H1 (cell line): Measurements from ENCODE around the gene CISD1. TPM values are rescaled to one million over a fixed set of nuclear protein-coding genes. Genes with fewer than 3 reads are reported as not detected.

Experiments
- CTCF ChIA-PET: fragments of 300-600 bp; sonication (Branson Sonifier 250); formaldehyde crosslinking; loops from one replicate; lab custom pipeline; 2021; ENCODE audit not compliant: partially characterized antibody; lab: Charles Lee
- POLR2A ChIA-PET: fragments of 300-600 bp; sonication (Branson Sonifier 250); formaldehyde crosslinking; loops from one replicate; lab custom pipeline; 2021; ENCODE audit warnings: inconsistent platforms; ENCODE audit not compliant: partially characterized antibody; lab: Charles Lee
- DNase-seq, 2 experiments: peaks; one replicate each; pipeline versions ENCODE4 v3.0.0 to v3.0.0-alpha.2; 2010 to 2022; ENCODE audit warnings: low spot score in 2 of 2, low read depth in 1 of 2, mixed read lengths in 1 of 2
- FAIRE-seq: peaks from 2 replicates; lab custom pipeline; 2011; peaks lifted over from hg19 to GRCh38; lab: Jason Lieb, UNC
- H2AFZ ChIP-seq: 2 replicates; pipeline ENCODE4 v1.8.1; 2012; ENCODE audit warnings: low read length, inconsistent platforms
- H2AK5ac ChIP-seq: 2 replicates; pipeline ENCODE4 v1.6.1; 2013; ENCODE audit warnings: low read depth, low read length
- H2BK120ac ChIP-seq: replicated peaks from 2 replicates; pipeline ENCODE3; 2013; ENCODE audit warnings: low read depth, low read length, inconsistent platforms
- H2BK12ac ChIP-seq: 2 replicates; pipeline ENCODE4 v1.6.1; 2013; ENCODE audit warnings: low read depth, low read length
- H2BK15ac ChIP-seq: 2 replicates; pipeline ENCODE4 v1.6.1; 2013; ENCODE audit warnings: low read length
- H2BK20ac ChIP-seq: 2 replicates; pipeline ENCODE4 v1.6.1; 2013; ENCODE audit warnings: low read length
- H2BK5ac ChIP-seq: 2 replicates; pipeline ENCODE4 v1.6.1; 2013; ENCODE audit warnings: low read depth, low read length
- H3K14ac ChIP-seq: 2 replicates; pipeline ENCODE4 v1.6.1; 2013; ENCODE audit warnings: inconsistent platforms; ENCODE audit not compliant: insufficient read length
- H3K18ac ChIP-seq: 2 replicates; pipeline ENCODE4 v1.6.1; 2013; ENCODE audit warnings: low read length; ENCODE audit errors: extremely low read depth
- H3K23ac ChIP-seq: 2 replicates; pipeline ENCODE4 v1.6.1; 2013; ENCODE audit warnings: inconsistent platforms; ENCODE audit not compliant: insufficient read length
- H3K23me2 ChIP-seq: 2 replicates; pipeline ENCODE4 v1.6.1; 2013; ENCODE audit warnings: low read depth, low read length
- H3K27ac ChIP-seq: 2 replicates; pipeline ENCODE4 v1.6.1; 2011; ENCODE audit warnings: low read depth, low read length, inconsistent platforms
- H3K27me3 ChIP-seq, 4 experiments: replicated peaks in 1 of 4; 1 replicate in 1 of 4; 2 replicates in 3 of 4; pipeline versions ENCODE4 v1.6.1 to v1.8.1; 2011 to 2013; ENCODE audit warnings: low read length in 3 of 4, mild to moderate bottlenecking in 3 of 4, inconsistent platforms in 2 of 4, mixed read lengths in 2 of 4, moderate library complexity in 1 of 4; ENCODE audit not compliant: control insufficient read depth in 3 of 4, insufficient read depth in 3 of 4; ENCODE audit errors: extremely low read depth in 1 of 4
- H3K36me3 ChIP-seq, 4 experiments: 2 replicates each; pipeline versions ENCODE4 v1.6.1 to v1.8.1; 2011 to 2013; ENCODE audit warnings: mild to moderate bottlenecking in 4 of 4, low read length in 3 of 4, moderate library complexity in 2 of 4, control low read depth in 1 of 4, inconsistent platforms in 1 of 4; ENCODE audit not compliant: insufficient read depth in 4 of 4, control insufficient read depth in 2 of 4
- H3K4ac ChIP-seq: replicated peaks from 2 replicates; pipeline ENCODE3; 2013; ENCODE audit warnings: low read length, low read depth, mixed read lengths, inconsistent platforms; ENCODE audit not compliant: insufficient read length
- H3K4me1 ChIP-seq, 4 experiments: replicated peaks in 1 of 4; 1 replicate in 1 of 4; 2 replicates in 3 of 4; pipeline versions ENCODE4 v1.6.1 to v1.8.1; 2011 to 2013; ENCODE audit warnings: low read length in 3 of 4, inconsistent platforms in 2 of 4, mixed read lengths in 1 of 4; ENCODE audit not compliant: insufficient read depth in 4 of 4, control insufficient read depth in 3 of 4
- H3K4me2 ChIP-seq, 2 experiments: 2 replicates each; pipeline versions ENCODE4 v1.6.1 to v1.8.1; 2011 to 2013; ENCODE audit warnings: low read depth in 2 of 2, low read length in 2 of 2, control low read depth in 1 of 2, inconsistent platforms in 1 of 2, mild to moderate bottlenecking in 1 of 2; ENCODE audit not compliant: insufficient read depth in 1 of 2
- H3K4me3 ChIP-seq, 4 experiments: fragments of 200-600, 300-600 bp in 1 of 4; sonication (generic), shearing (Covaris generic), sonication (Bioruptor Twin) in 1 of 4; 2 replicates each; pipeline versions ENCODE4 v1.5.1 to v1.8.1; 2011 to 2016; ENCODE audit warnings: low read length in 4 of 4, low read depth in 3 of 4, control low read depth in 2 of 4, inconsistent platforms in 2 of 4, mild to moderate bottlenecking in 2 of 4, mixed read lengths in 1 of 4, moderate library complexity in 1 of 4; ENCODE audit not compliant: insufficient read depth in 2 of 4; ENCODE audit errors: extremely low read depth in 1 of 4
- H3K56ac ChIP-seq: replicated peaks from 2 replicates; pipeline ENCODE3; 2013; ENCODE audit warnings: low read depth, mild to moderate bottlenecking, mixed read lengths, low read length, inconsistent platforms; ENCODE audit not compliant: insufficient read length
- H3K79me1 ChIP-seq: 2 replicates; pipeline ENCODE4 v1.6.1; 2013; ENCODE audit warnings: low read depth, low read length, control low read depth
- H3K79me2 ChIP-seq, 2 experiments: 2 replicates each; pipeline versions ENCODE4 v1.6.1 to v1.8.1; 2012 to 2013; ENCODE audit warnings: low read length in 2 of 2, mild to moderate bottlenecking in 2 of 2, inconsistent platforms in 1 of 2; ENCODE audit not compliant: insufficient read depth in 2 of 2, control insufficient read depth in 1 of 2
- H3K9ac ChIP-seq, 4 experiments: replicated peaks in 1 of 4; 1 replicate in 1 of 4; 2 replicates in 3 of 4; pipeline versions ENCODE4 v1.6.1 to v1.8.1; 2011 to 2013; ENCODE audit warnings: low read depth in 3 of 4, low read length in 3 of 4, control low read depth in 2 of 4, mild to moderate bottlenecking in 2 of 4, moderate library complexity in 2 of 4, inconsistent platforms in 1 of 4; ENCODE audit errors: extremely low read depth in 1 of 4
- H3K9me3 ChIP-seq, 2 experiments: 2 replicates each; pipeline versions ENCODE4 v1.6.1 to v1.8.1; 2012 to 2013; ENCODE audit warnings: mild to moderate bottlenecking in 2 of 2, moderate library complexity in 2 of 2, control low read depth in 1 of 2, inconsistent platforms in 1 of 2, low read depth in 1 of 2, low read length in 1 of 2, mixed read lengths in 1 of 2; ENCODE audit not compliant: insufficient read depth in 2 of 2
- H4K20me1 ChIP-seq, 2 experiments: replicated peaks in 1 of 2; 2 replicates each; pipeline versions ENCODE3 to v1.8.1; 2011 to 2013; ENCODE audit warnings: inconsistent platforms in 2 of 2, low read length in 2 of 2, mild to moderate bottlenecking in 1 of 2; ENCODE audit not compliant: insufficient read depth in 2 of 2, control insufficient read depth in 1 of 2
- H4K5ac ChIP-seq: 2 replicates; pipeline ENCODE4 v1.6.1; 2013; ENCODE audit warnings: low read length, low read depth, mixed read lengths, inconsistent platforms; ENCODE audit not compliant: insufficient read length
- H4K8ac ChIP-seq: 2 replicates; pipeline ENCODE4 v1.8.0; 2013; ENCODE audit warnings: mild to moderate bottlenecking, moderate library complexity, low read length, inconsistent platforms; ENCODE audit not compliant: insufficient read depth; ENCODE audit errors: extremely low read depth
- H4K91ac ChIP-seq: replicated peaks from 2 replicates; pipeline ENCODE3; 2013; ENCODE audit warnings: low read length, mixed read lengths, inconsistent platforms; ENCODE audit not compliant: insufficient read length
- SRF ChIP-seq: IDR thresholded peaks from 2 replicates; pipeline ENCODE4 v1.6.1; 2011; ENCODE audit warnings: mild to moderate bottlenecking, low read depth, low read length, moderate library complexity
- WGBS, 2 experiments: shearing (Covaris generic) in 1 of 2; methylation state at CpG; one replicate each; pipeline versions ENCODE4 v1.1.6 to v1.1.7; 2013 to 2015; ENCODE audit warnings: low lambda C conversion rate in 2 of 2, mixed read lengths in 2 of 2, inconsistent platforms in 1 of 2, low coverage in 1 of 2, missing lambda C conversion rate in 1 of 2; ENCODE audit not compliant: insufficient replicate concordance in 2 of 2, insufficient coverage in 1 of 2, insufficient read length in 1 of 2; ENCODE audit errors: extremely low coverage in 1 of 2, missing lambda C conversion rate in 1 of 2; 5-methylcytosine and 5-hydroxymethylcytosine counted together
- polyA plus RNA-seq, 7 experiments: library from polyadenylated mRNA; depleted of rRNA in 3 of 7; stranded (reverse) in 5 of 7; unstranded in 2 of 7; fragments of >200 nt in 5 of 7; fragments of 200-250 nt in 2 of 7; gene quantifications; 1 replicate in 5 of 7; 2 replicates in 1 of 7; 4 replicates in 1 of 7; pipeline versions ENCODE4 v1.2.1 to v1.2.3, GENCODE V29; 2011 to 2013; ENCODE audit warnings: missing spikeins in 2 of 7, mixed read lengths in 2 of 7
- total RNA-seq: library from RNA; stranded (reverse); fragmentation: NEBNext Ultra II Directional; extraction: Animal tissue kit (Norgen Biotek cat#: 25700); gene quantifications from 2 replicates; pipeline ENCODE4 v1.2.1, GENCODE V29; 2021

CISD1 gene
- total and polyA plus RNA-seq, 2 of the 8 experiments (the other 6 are each of a cell fraction or from before 2014, with no cell fraction given), result 22.6 to 43.2 TPM

GRCh38 chr10:58293989-58294388, 25.0 kb downstream of the CISD1 start:
- H3K4me2 ChIP-seq, result no peak overlapping the region
- no peak overlapping the region for H3K4ac ChIP-seq
- H4K8ac ChIP-seq, result no peak overlapping the region
- H3K56ac ChIP-seq, result no peak overlapping the region
- H4K20me1 ChIP-seq, result no peaks in the 10 kb centered on the region
- no peak overlapping the region for H4K5ac ChIP-seq
- ChIA-PET POLR2A (interaction anchor here (0.6 to 1.6 kb wide), 2 partner anchors 41 to 92 kb away, joined by 3 to 5 read pairs; partner anchors contain the start of gene UBE2D1), CTCF (interaction anchor here (0.9 to 7.5 kb wide), 4 partner anchors 22 to 120 kb away, joined by 3 to 105 read pairs (median 4); no protein-coding TSS in a partner anchor)
- H2BK20ac ChIP-seq, result no peak overlapping the region
- H3K9me3 ChIP-seq, result no peaks in the 10 kb centered on the region
- H3K79me1 ChIP-seq, result no peaks in the 10 kb centered on the region
- no peak overlapping the region for H2BK15ac ChIP-seq
- FAIRE-seq, result no peak
- no peak overlapping the region for H2BK5ac ChIP-seq
- DNase-seq, result no peak
- no peaks in the 10 kb centered on the region for H3K4me1 ChIP-seq
- H2BK12ac ChIP-seq, result no peak overlapping the region
- no peaks in the 10 kb centered on the region for H3K23me2 ChIP-seq
- 83% methylated on average over 5 of the region's 5 CpGs; no CpG with 5 or more reads in 1 of the 2 experiments for WGBS, 2 experiments
- H2AFZ ChIP-seq, result no peak overlapping the region
- H3K27me3 ChIP-seq, result no peaks in the 10 kb centered on the region; a peak in 1 of 7 replicates
- no peak overlapping the region for H3K9ac ChIP-seq
- H3K23ac ChIP-seq, result no peak overlapping the region
- TF ChIP-seq SRF, result no peak
- H2BK120ac ChIP-seq, result no peak overlapping the region
- H3K4me3 ChIP-seq, result no peak overlapping the region
- no peak overlapping the region; the same call in 1 of the 2 replicates for H2AK5ac ChIP-seq
- no peaks in the 10 kb centered on the region for H3K79me2 ChIP-seq
- no peak overlapping the region for H3K18ac ChIP-seq
- H3K27ac ChIP-seq, result no peak overlapping the region
- H3K36me3 ChIP-seq, result no peaks in the 10 kb centered on the region
- H4K91ac ChIP-seq, result no peak overlapping the region
- no peak overlapping the region for H3K14ac ChIP-seq
